ENCODE measurements around the gene EPHA2. TPM values are rescaled to one million over a fixed set of nuclear protein-coding genes. Genes with fewer than 3 reads are reported as not detected.
A peak's percentile ranks its signal among the peaks of the same experiment; 100 is the strongest.

The EPHA2 gene
- total and polyA plus RNA-seq, 3 donors from 2014 or later = 5.1 to 14.1 (median 5.7) TPM

DNA sequence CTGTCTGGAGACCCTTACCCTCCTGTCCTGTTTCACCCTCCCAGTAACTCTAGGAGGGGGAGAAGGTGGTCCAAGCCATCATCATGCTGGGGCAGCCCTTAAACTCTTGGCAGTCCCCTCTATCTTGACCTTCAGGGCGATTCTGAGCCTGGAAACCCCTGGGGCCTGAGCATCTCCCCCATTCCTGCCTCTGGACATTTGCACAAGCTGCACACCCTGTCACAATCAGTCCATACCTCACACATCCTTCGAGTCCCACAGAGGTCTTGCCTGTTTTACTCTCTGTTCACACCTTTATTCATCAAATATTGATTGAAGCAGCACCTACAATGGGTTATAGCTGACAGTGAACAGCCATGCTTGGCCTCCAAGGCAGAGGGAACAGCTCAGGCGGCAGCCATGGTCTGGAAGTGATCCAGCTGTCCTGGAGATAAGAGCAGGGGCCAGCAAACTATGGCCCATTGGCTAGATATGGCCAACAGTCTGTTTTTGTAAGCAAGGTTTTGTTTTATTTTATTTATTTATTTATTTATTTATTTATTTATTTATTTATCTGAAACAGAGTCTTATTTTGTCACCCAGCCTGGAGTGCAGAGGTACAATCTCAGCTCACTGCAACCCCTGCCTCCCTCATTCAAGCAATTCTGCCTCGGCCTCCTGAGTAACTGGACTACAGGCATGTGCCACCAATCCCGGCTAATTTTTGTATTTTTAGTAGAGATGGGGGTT, 75.3 kb downstream of the EPHA2 start:
- peaks cover 9% of the 10 kb centered on the region for H3K4me1 ChIP-seq
- TF ChIP-seq POLR2A (IDR thresholded peaks at IDR 0.05) = no peak
- TF ChIP-seq, protein P1, sequence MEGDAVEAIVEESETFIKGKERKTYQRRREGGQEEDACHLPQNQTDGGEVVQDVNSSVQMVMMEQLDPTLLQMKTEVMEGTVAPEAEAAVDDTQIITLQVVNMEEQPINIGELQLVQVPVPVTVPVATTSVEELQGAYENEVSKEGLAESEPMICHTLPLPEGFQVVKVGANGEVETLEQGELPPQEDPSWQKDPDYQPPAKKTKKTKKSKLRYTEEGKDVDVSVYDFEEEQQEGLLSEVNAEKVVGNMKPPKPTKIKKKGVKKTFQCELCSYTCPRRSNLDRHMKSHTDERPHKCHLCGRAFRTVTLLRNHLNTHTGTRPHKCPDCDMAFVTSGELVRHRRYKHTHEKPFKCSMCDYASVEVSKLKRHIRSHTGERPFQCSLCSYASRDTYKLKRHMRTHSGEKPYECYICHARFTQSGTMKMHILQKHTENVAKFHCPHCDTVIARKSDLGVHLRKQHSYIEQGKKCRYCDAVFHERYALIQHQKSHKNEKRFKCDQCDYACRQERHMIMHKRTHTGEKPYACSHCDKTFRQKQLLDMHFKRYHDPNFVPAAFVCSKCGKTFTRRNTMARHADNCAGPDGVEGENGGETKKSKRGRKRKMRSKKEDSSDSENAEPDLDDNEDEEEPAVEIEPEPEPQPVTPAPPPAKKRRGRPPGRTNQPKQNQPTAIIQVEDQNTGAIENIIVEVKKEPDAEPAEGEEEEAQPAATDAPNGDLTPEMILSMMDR (IDR thresholded peaks at IDR 0.05) = no peak
- no peak overlapping the region for H3K27ac ChIP-seq
- no peaks in the 10 kb centered on the region for H3K36me3 ChIP-seq (ENCODE audit: low read depth, missing control alignments)
- intact Hi-C loops (cut with DNase I; ENCODE audit: low total_unique reads) = loop anchor here (2.0 to 10.0 kb wide), 2 partner anchors 102 to 164 kb away; no protein-coding TSS in a partner anchor
- no peak overlapping the region for H3K4me3 ChIP-seq
- WGBS, 2 donors = 79 to 86% methylated on average over 5 of the region's 5 CpGs
- DNase-seq = peak; percentile 60
- H3K27me3 ChIP-seq = no peaks in the 10 kb centered on the region
- H3K9me3 ChIP-seq = no peaks in the 10 kb centered on the region

DNA sequence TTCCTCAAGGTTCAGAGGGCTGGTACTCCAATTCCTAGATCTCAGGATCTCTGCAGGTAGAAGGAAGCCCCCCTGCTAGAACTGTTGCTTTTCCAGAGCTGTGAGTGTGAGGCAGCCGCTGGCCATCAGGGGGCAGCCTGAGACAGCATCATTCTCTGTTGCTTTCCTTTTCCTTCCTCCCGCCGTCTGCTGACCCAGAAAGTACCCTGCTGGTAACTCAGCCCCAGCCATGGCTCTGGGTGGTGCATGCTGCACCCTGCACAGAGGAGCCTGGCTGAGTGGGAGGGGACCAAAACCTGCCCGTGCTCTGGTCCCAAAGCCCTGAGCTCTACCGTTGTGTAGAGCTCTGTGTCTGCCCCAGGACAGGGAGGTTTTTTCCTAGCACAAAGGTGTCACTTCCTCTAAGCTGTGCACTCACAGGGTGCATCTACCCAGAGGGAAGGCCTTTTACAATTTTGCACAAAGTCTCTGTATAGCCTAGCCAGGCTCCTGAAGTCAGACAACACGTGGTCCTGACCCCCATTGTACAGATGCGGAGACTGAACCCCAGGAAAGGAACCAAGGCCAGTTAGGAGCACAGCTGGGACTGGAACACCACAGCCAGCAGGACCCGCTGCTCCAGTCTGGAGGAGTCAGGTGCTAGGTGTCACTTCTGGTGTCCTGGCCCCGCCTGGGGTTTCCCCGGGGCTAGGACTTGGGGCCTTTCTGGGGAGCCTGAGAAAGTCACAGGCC, 76.8 kb downstream of the EPHA2 start:
- WGBS, 2 donors = 36 to 40% methylated on average over 7 to 10 of the region's 10 CpGs
- peak; percentile 89 for DNase-seq
- Histone ChIP-seq H3K4me1 (peaks cover 13% of the 10 kb centered on the region), H3K27me3 (no peaks in the 10 kb centered on the region), H3K36me3 (ENCODE audit: low read depth, missing control alignments) (no peaks in the 10 kb centered on the region), H3K4me3 (no peak overlapping the region), H3K27ac (peak overlapping the region in 1 of 2 donors; percentile 59), H3K9me3 (no peaks in the 10 kb centered on the region)
- TF ChIP-seq POLR2A (IDR thresholded peaks at IDR 0.05) = no peak
- TF ChIP-seq, protein P1 (IDR thresholded peaks at IDR 0.05) = peak; percentile 84 to 92 (median 88)
- intact Hi-C loops (cut with DNase I; ENCODE audit: low total_unique reads) = loop anchor here (2.0 kb wide), 1 partner anchor 110 kb away; no protein-coding TSS in a partner anchor

DNA sequence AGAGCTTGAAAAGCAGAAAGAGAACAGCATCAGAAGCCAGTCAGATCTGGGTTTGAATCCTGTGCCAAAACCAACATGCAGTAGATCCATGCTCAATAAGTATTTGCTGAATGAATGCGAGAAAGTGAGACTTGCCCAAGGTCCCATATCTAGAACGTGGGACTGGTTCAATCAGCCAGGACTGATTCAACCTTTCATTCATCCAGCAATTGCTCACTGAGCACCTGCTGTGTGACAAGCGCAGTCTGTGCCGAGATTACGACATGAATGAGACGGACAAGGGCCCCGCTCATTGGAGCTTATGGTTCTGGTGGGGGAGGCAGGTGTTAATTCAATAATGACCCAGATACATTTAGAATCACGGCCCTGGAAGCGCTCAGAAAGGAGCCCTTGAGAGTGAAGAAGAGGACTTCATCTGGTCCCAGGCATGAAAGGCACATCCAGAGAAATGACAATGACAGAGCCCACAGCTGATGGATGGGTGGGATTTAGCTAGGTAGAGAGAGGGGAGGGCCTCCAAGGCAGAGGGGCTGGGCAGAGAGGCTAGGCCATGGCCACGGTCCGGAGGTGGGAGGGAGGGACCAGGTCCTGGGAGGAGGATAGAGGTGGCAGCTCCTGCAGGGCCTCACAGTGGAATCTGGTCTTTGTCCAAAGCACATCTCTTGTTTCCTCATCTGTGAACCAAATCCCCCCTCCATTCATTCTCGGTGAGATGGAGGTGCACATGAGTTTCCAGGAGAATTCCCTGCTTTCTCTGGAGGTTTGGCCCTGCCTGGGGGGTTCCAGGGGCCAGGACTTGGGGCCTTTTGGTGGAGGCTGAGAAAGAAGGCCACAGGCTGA, 78.2 kb downstream of the EPHA2 start:
- TF ChIP-seq, protein P1 (IDR thresholded peaks at IDR 0.05) = no peak
- no peak for TF ChIP-seq POLR2A (IDR thresholded peaks at IDR 0.05)
- DNase-seq = no peak
- Histone ChIP-seq H3K4me1 (peaks cover 16% of the 10 kb centered on the region), H3K36me3 (ENCODE audit: low read depth, missing control alignments) (no peaks in the 10 kb centered on the region), H3K27me3 (no peaks in the 10 kb centered on the region), H3K4me3 (no peak overlapping the region), H3K27ac (no peak overlapping the region), H3K9me3 (no peaks in the 10 kb centered on the region)
- intact Hi-C loops (cut with DNase I; ENCODE audit: low total_unique reads) = loop anchor here (2.0 kb wide), 1 partner anchor 111 kb away; no protein-coding TSS in a partner anchor
- WGBS, 2 donors = 78 to 83% methylated on average over 11 to 12 of the region's 12 CpGs

DNA sequence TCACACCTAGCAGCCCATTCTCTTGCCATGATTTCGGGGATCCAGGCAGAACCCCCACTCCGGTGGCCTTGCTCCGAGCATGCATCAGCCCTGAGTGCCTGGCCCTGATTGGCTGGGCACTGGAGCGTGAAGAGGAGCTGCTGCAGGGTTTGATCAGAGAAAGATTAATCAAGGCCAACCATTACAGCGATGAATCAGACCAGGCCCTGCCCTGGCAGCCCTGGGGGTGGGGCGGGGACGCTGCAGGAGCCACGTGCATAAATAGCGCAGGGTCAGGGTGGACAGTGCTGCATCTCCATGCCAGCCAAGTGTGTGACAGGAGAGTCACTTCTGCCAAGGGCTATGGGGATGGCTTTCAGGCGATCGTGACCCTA, 79.0 kb downstream of the EPHA2 start:
- Histone ChIP-seq H3K9me3 (no peaks in the 10 kb centered on the region), H3K4me3 (no peak overlapping the region), H3K4me1 (peaks cover 16% of the 10 kb centered on the region), H3K27me3 (no peaks in the 10 kb centered on the region), H3K27ac (no peak overlapping the region), H3K36me3 (ENCODE audit: low read depth, missing control alignments) (no peaks in the 10 kb centered on the region)
- TF ChIP-seq, protein P1 (IDR thresholded peaks at IDR 0.05) = no peak
- TF ChIP-seq POLR2A (IDR thresholded peaks at IDR 0.05) = no peak
- 84 to 85% methylated on average over 11 of the region's 11 CpGs for WGBS, 2 donors
- DNase-seq = peak; percentile 38
- intact Hi-C loops (cut with DNase I; ENCODE audit: low total_unique reads) = no loop called here

Measured in testis (tissue), 3 donors.